ENCODE data around the gene TRAF2. TPM values are rescaled to one million over a fixed set of nuclear protein-coding genes. Genes with fewer than 3 reads are reported as not detected.
A peak's percentile ranks its signal among the peaks of the same experiment; 100 is the strongest.

The TRAF2 gene
- total and polyA plus RNA-seq, 9 of the 15 experiments (the other 6 are each of a cell fraction or from before 2014, with no cell fraction given) = 0.24 to 45.2 (median 18.0) TPM

DNA sequence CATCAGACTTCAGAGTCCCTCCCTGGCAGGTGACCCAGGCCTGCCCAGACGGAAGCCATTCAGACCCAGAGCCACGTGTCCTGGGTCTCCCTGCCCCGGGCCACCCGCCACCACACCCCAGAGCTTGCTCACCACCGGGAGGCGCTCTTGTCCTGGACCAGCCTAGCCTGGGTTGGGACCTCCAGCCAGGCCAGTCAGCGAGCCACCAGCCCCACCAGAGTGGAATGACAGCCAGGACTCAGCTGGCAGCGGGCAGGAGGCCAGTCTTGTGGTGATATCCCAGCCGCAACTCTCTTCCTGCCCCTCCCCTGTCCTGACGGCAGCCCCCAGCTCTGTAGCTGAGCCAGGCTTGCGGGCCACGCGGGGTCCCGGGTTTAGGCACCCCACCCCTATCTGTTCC lies 89.3 kb downstream of the TRAF2 start (continued):
- TF ChIP-seq, protein P1, sequence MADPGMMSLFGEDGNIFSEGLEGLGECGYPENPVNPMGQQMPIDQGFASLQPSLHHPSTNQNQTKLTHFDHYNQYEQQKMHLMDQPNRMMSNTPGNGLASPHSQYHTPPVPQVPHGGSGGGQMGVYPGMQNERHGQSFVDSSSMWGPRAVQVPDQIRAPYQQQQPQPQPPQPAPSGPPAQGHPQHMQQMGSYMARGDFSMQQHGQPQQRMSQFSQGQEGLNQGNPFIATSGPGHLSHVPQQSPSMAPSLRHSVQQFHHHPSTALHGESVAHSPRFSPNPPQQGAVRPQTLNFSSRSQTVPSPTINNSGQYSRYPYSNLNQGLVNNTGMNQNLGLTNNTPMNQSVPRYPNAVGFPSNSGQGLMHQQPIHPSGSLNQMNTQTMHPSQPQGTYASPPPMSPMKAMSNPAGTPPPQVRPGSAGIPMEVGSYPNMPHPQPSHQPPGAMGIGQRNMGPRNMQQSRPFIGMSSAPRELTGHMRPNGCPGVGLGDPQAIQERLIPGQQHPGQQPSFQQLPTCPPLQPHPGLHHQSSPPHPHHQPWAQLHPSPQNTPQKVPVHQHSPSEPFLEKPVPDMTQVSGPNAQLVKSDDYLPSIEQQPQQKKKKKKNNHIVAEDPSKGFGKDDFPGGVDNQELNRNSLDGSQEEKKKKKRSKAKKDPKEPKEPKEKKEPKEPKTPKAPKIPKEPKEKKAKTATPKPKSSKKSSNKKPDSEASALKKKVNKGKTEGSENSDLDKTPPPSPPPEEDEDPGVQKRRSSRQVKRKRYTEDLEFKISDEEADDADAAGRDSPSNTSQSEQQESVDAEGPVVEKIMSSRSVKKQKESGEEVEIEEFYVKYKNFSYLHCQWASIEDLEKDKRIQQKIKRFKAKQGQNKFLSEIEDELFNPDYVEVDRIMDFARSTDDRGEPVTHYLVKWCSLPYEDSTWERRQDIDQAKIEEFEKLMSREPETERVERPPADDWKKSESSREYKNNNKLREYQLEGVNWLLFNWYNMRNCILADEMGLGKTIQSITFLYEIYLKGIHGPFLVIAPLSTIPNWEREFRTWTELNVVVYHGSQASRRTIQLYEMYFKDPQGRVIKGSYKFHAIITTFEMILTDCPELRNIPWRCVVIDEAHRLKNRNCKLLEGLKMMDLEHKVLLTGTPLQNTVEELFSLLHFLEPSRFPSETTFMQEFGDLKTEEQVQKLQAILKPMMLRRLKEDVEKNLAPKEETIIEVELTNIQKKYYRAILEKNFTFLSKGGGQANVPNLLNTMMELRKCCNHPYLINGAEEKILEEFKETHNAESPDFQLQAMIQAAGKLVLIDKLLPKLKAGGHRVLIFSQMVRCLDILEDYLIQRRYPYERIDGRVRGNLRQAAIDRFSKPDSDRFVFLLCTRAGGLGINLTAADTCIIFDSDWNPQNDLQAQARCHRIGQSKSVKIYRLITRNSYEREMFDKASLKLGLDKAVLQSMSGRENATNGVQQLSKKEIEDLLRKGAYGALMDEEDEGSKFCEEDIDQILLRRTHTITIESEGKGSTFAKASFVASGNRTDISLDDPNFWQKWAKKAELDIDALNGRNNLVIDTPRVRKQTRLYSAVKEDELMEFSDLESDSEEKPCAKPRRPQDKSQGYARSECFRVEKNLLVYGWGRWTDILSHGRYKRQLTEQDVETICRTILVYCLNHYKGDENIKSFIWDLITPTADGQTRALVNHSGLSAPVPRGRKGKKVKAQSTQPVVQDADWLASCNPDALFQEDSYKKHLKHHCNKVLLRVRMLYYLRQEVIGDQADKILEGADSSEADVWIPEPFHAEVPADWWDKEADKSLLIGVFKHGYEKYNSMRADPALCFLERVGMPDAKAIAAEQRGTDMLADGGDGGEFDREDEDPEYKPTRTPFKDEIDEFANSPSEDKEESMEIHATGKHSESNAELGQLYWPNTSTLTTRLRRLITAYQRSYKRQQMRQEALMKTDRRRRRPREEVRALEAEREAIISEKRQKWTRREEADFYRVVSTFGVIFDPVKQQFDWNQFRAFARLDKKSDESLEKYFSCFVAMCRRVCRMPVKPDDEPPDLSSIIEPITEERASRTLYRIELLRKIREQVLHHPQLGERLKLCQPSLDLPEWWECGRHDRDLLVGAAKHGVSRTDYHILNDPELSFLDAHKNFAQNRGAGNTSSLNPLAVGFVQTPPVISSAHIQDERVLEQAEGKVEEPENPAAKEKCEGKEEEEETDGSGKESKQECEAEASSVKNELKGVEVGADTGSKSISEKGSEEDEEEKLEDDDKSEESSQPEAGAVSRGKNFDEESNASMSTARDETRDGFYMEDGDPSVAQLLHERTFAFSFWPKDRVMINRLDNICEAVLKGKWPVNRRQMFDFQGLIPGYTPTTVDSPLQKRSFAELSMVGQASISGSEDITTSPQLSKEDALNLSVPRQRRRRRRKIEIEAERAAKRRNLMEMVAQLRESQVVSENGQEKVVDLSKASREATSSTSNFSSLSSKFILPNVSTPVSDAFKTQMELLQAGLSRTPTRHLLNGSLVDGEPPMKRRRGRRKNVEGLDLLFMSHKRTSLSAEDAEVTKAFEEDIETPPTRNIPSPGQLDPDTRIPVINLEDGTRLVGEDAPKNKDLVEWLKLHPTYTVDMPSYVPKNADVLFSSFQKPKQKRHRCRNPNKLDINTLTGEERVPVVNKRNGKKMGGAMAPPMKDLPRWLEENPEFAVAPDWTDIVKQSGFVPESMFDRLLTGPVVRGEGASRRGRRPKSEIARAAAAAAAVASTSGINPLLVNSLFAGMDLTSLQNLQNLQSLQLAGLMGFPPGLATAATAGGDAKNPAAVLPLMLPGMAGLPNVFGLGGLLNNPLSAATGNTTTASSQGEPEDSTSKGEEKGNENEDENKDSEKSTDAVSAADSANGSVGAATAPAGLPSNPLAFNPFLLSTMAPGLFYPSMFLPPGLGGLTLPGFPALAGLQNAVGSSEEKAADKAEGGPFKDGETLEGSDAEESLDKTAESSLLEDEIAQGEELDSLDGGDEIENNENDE (IDR thresholded peaks at IDR 0.05; ENCODE audit: low read depth, low read length) = no peak
- TF ChIP-seq, protein P2, sequence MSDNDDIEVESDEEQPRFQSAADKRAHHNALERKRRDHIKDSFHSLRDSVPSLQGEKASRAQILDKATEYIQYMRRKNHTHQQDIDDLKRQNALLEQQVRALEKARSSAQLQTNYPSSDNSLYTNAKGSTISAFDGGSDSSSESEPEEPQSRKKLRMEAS (CRISPR knock-in tag; IDR thresholded peaks at IDR 0.05) = peak; percentile 56; the same call in 1 of the 2 replicates
- TF ChIP-seq, protein P3, sequence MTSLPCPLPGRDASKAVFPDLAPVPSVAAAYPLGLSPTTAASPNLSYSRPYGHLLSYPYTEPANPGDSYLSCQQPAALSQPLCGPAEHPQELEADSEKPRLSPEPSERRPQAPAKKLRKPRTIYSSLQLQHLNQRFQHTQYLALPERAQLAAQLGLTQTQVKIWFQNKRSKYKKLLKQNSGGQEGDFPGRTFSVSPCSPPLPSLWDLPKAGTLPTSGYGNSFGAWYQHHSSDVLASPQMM (CRISPR knock-in tag; IDR thresholded peaks at IDR 0.05) = no peak
- TF ChIP-seq ZNF551 (CRISPR knock-in tag; IDR thresholded peaks at IDR 0.05) = no peak
- TF ChIP-seq ZNF134 (CRISPR knock-in tag; conservative IDR thresholded peaks at IDR 0.05) = no peak
- TF ChIP-seq HDAC3 (IDR thresholded peaks at IDR 0.05; ENCODE audit: borderline replicate concordance, partially characterized antibody) = no peak
- TF ChIP-seq HDAC6 (IDR thresholded peaks at IDR 0.05; ENCODE audit: low read depth, low read length) = no peak
- no peak for TF ChIP-seq SIRT6 (IDR thresholded peaks at IDR 0.05; ENCODE audit: low read depth, low read length)
- no peak for TF ChIP-seq ZNF174 (CRISPR knock-in tag; IDR thresholded peaks at IDR 0.05)
- TF ChIP-seq TBL1XR1 (IDR thresholded peaks at IDR 0.05; ENCODE audit: low read length in 2 of 2) = no peak
- no peak for TF ChIP-seq HNRNPLL (IDR thresholded peaks at IDR 0.05; ENCODE audit: low read depth, low read length, poor library complexity, severe bottlenecking)
- TF ChIP-seq, protein P4, sequence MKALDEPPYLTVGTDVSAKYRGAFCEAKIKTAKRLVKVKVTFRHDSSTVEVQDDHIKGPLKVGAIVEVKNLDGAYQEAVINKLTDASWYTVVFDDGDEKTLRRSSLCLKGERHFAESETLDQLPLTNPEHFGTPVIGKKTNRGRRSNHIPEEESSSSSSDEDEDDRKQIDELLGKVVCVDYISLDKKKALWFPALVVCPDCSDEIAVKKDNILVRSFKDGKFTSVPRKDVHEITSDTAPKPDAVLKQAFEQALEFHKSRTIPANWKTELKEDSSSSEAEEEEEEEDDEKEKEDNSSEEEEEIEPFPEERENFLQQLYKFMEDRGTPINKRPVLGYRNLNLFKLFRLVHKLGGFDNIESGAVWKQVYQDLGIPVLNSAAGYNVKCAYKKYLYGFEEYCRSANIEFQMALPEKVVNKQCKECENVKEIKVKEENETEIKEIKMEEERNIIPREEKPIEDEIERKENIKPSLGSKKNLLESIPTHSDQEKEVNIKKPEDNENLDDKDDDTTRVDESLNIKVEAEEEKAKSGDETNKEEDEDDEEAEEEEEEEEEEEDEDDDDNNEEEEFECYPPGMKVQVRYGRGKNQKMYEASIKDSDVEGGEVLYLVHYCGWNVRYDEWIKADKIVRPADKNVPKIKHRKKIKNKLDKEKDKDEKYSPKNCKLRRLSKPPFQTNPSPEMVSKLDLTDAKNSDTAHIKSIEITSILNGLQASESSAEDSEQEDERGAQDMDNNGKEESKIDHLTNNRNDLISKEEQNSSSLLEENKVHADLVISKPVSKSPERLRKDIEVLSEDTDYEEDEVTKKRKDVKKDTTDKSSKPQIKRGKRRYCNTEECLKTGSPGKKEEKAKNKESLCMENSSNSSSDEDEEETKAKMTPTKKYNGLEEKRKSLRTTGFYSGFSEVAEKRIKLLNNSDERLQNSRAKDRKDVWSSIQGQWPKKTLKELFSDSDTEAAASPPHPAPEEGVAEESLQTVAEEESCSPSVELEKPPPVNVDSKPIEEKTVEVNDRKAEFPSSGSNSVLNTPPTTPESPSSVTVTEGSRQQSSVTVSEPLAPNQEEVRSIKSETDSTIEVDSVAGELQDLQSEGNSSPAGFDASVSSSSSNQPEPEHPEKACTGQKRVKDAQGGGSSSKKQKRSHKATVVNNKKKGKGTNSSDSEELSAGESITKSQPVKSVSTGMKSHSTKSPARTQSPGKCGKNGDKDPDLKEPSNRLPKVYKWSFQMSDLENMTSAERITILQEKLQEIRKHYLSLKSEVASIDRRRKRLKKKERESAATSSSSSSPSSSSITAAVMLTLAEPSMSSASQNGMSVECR (CRISPR knock-in tag; IDR thresholded peaks at IDR 0.05) = no peak
